HG02759 (cell line): ENCODE results near the gene SLC25A11.
A peak's percentile ranks its signal among the peaks of the same experiment; 100 is the strongest.
"Not testable (repeated sequence)": the region's sequence is repeated elsewhere in the genome, so short reads cannot be mapped to it uniquely, and the experiment has no call there.

Experiments used
- ATAC-seq: cut with Tn5 transposase; IDR thresholded peaks from one replicate; pipeline ENCODE4 v1.9.1; 2021; ENCODE audit warnings: mild to moderate bottlenecking, moderate library complexity; ENCODE audit not compliant: unreplicated experiment

SLC25A11 gene

GRCh38 chr17:4920351-4921048, 19.3 kb downstream of the SLC25A11 start:
- ATAC-seq, result no peak

GRCh38 chr17:4919511-4920047, 20.3 kb downstream of the SLC25A11 start:
- ATAC-seq, result no peak

DNA sequence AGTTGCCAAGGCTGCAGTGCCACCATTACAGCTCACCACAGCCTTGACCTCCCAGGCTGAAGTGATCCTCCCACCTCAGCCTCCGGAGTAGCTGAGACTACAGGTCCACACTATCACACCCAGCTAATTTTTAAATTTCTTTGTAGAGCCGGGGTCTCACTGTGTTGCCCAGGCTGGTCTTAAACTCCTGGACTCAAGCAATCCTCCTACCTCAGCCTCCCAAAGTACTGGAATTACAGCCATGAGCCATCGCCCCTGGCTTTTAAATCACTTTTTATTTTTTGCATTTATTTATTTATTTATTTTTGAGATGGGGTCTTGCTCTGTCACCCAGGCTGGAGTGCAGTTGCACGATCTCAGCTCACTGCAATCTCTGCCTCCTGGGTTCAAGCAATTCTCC, 25.3 kb downstream of the SLC25A11 start:
- not testable (repeated sequence) for ATAC-seq

DNA sequence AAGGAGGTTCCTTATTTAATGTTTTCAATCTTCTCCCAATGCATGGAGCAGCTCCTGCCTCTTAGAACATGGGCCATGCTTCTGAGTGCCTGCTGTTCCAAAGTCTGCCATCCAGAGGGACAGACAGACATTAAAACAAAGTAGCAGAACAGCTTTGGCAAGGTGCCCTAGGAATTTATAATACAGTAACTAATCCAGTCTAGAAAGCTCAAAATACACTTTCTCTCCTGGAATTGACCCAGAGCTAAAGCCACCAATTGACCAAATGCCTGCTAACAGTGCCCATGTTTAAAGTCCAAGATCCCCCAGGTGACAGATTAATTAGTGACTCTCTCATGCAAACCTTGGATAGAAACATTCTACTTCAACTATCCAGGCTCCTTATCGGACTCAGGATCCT, 25.9 kb downstream of the SLC25A11 start:
- ATAC-seq, result no peak

DNA sequence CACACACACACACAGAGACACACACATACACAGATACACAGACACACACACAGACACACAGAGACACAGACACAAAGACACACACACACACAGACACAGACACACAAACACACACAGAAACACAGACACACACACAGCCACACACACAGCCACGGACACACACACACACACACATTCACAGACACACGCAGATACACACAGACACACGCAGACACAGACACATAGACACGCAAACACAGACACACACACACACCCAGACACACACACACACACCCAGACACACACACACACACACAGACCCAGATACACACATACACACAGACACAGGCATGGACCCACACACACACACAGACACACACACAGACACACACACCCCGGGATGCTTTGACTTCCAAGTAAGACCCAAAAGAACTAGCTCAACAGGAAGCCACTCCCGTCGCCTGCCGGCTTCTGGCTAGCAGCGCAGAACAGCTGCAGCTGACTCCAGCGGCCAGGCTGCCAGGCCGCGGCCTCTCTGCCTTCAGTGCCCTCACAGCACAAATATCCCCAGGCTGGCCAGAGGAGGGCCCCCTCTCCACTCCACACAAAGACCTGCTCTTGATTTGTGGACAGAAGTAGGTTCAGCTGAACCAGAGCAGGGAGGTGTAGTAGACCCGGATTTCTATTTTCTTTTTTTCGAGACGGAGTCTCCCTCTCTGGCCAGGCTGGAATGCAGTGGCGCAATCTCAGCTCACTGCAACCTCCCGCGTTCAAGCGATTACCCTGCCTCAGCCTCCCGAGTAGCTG, 30.9 kb downstream of the SLC25A11 start:
- ATAC-seq, result peak; percentile 48

- no peak for ATAC-seq
These were observed 31.5 kb downstream of the SLC25A11 start for GRCh38 chr17:4908301-4908700.

- ATAC-seq, result not testable (repeated sequence)
These were observed 33.2 kb downstream of the SLC25A11 start for GRCh38 chr17:4906642-4907041.

DNA sequence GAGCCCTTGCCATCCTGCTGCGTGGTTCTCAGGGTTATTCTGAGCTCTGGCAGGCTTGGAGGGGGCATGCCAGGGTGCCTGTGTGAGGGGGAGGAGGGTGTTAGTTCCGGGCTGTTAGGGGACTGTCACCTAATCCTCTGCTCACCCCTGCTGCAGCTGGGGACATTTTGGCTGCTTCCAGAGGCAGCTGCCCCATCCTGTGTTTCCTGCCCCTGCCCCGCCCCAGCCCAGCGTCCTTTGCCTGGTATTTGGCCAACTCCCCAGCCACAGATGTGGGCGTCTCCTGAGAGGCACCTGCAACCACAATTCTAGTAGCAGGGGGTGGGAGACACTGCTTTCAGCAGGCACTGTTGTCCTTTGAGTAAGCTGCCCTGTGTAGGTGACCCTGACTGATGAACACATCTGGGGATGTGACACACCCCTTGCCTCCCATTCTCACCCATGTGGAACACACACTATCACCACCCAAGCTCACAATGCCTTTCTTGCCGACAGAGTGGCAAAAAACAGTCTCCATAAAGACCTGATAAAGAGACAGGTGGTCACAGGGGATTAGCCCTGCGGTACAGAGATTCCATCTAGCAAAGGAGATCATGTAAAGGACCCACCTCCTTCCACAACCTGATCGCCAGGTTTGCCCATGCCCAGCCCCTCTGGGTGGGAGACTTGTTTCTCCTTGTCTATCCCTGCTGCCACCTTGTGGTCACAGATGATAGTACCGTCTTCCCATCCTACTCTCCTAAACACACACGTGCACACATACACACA, 36.6 kb downstream of the SLC25A11 start, which contains the start of gene CHRNE:
Gene CHRNE (minus strand): TSS at position 48 of the 768 bp plus-strand sequence. CDS start 35 bp downstream, at position 13.
- peak; percentile 41 for ATAC-seq

GRCh38 chr17:4902540-4902939, 37.3 kb downstream of the SLC25A11 start:
- no peak for ATAC-seq

DNA sequence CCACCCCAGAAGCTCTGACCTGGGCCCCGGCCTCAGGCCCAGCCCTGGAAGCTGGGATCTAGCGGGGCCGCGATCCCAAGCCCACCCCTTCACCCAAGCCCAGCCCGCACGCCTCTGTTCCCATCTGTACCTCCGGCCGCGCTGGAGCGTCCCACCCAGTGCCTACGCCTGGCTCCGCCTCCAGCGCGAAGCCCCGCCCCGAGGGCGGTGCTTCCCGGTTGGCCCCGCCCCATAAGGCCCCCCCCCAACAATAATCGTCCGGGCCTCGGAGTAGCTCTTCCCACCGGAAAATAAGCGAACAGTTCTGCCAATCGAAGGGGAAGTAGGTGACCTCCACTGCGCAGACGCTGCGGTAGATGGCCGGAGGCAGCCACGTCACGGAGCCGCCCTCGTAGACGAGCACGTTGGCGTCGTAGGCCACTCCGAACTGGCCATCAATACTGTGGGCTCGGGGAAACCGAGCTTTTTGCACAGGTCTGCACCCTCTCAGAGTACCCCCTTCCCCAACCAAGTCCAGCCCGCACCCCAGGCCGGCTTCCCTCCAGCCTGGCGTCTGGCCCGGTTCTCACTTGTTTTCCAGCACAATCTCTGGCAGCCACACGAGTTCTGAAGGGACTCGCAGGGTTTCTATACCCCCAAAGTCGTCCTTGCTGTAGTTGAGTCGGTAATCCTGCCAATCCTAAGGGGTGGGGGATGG, 38.0 kb downstream of the SLC25A11 start:
- no peak for ATAC-seq

DNA sequence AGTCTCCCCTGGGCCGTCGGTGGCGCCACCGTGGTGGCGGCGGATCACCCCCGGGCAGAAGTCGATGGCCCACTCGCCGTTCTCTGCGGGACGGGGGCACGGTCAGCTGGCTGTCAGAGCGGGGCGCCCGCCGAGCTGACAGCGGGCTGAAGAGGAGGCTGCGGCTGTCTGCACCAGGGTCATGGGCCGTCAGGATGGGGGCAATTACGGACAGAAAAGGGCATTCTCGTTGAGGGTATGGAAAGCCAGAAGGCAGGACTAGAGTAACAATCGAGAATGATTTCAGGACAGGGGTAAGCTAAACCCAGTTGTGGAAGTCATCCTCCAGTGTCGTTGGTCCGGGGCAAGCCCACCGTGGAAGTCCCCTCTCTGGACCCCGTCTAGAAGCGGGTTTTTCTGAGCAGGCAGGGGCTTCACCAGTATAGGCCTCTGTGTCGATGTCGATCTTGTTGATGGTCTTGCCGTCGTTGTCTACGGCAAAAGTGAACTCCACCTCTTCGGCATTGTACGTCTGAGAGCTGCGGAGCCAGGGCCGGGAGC, 38.7 kb downstream of the SLC25A11 start:
- ATAC-seq, result no peak

GRCh38 chr17:4900231-4901107, 39.4 kb downstream of the SLC25A11 start:
- ATAC-seq, result no peak

DNA sequence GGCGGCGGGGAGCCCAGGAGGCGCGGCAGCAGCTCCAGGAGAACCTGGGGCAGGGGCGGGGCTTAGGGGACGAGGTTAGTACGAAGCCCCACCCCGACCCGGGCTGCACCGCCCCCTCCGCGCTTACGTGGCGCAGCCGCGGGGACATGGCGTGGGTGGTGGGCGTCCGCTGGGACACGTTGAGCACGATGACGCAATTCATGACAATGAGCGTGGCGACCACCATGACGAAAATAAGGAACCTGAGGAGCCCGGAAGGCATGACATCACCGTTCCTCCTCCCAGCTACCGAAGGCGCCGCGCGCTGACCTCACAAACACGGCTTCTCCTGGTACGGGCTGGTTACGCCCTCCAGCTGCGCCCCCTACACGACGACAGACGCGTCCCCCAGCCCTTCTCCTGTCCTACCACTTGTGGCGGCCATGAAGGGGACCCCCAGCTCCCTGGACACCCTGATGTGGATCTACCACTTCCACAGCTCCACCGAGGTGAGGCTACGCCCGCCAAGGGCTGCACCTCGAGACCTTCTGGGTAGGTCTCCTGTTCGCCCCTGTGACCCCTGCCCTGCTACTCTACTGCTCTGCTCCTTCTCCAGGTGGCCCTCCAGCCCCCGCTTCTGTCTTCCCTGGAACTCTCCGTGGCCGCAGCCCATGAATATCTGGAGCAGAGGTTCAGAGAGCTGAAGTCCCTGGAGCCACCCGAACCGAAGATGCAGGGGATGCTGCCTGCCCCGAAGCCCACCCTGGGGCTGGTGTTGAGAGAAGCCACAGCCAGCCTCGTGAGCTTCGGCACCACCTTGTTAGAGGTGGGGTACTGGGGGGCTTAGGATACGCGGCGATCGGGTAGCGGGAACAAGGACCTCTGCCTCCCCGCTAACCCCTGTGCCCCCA, 40.3 kb downstream of the SLC25A11 start, which contains the start of gene C17orf107:
Gene C17orf107 (plus strand): TSS at position 196 of the 890 bp plus-strand sequence. CDS start 227 bp downstream, at position 423.
- peak; percentile 68 for ATAC-seq

DNA sequence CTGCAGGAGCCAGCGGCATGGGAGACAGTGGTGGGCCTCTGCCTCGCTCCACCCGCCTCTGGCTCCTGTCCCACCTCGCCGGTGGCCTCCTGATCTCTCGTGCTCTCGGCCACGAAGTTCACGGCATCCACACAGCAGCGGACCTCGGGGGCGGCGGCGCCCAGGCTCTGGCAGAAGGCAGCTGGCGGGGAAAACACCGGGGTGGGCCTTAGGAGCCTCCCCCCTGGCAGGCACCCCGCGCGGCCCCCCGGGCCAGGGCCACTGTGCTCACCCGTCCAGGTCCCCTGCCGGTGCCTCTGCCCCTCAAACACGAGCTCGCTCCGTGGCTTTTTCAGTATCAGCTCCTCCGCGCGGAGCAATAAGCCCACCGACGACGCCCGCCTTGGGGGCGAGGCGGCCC, 40.9 kb downstream of the SLC25A11 start:
- peak; percentile 10 for ATAC-seq

- no peak for ATAC-seq
These were observed 41.5 kb downstream of the SLC25A11 start for GRCh38 chr17:4898351-4898750.

GRCh38 chr17:4897785-4898184, 42.1 kb downstream of the SLC25A11 start:
- no peak for ATAC-seq

GRCh38 chr17:4897198-4897687, 42.6 kb downstream of the SLC25A11 start:
- no peak for ATAC-seq
